ENCODE results near the gene KIF1B.
A peak's percentile ranks its signal among the peaks of the same experiment; 100 is the strongest.
"Not testable (repeated sequence)": the region's sequence is repeated elsewhere in the genome, so short reads cannot be mapped to it uniquely, and the experiment has no call there.

The KIF1B gene

DNA sequence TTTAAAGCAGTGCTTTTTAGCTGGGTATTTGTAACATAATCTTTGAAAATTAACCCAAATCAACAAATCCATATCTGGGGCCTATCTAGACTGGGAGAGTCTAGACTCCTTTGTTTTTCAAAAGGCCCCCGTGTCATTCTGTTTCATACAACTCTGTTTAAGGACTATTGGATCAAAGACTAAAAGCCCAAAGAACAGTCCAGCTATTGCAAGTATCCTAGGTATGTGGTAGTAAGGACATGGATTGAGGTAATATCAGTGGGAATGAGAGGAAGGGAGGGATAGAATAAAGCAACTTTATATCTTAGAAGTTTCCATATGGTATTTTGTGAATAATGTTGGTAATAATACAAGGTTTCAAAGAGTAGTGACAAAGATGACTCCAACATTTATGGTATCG is 18.2 kb downstream of the KIF1B start:
- DNase-seq, result no peak
- in situ Hi-C loops (cut with MboI; ENCODE audit: low pct_unique_long_range_greater_than_20kb, low sequenced_read_pairs), result no loop called here

DNA sequence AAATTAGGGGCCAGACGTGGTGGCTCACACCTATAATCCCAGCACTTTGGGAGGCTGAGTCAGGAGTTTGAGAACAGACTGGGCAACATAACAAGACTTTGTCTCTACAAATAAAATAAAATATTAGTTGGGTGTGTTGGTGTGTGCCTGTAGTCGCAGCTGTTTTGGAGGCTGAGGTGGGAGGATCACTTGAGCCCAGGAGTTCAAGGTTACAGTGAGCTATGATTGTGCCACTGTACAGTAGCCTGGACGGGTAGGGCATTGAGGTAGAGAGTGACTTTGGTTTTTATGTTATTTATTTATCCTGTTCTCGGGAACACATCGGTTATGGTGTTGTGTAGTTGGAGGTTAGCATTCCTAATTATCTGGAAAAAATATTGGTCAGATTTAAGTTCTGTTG is 19.5 kb downstream of the KIF1B start:
- in situ Hi-C loops (cut with MboI; ENCODE audit: low pct_unique_long_range_greater_than_20kb, low sequenced_read_pairs), result no loop called here
- no peak for DNase-seq

DNA sequence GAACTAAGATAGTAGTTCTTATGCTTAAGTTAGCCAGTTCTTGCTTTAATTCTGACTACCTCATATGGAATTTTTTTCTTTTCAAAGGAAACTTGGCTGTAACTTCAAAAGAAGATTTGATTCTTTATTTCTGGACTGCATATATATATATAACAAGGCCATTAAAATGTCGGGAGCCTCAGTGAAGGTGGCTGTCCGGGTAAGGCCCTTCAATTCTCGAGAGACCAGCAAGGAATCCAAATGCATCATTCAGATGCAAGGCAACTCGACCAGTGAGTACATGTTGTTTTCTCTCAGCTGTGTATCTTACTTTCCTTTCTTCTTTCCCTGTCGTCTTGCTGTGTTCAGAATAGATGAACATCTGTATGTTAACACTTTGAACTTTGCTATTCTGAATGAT is 21.8 kb downstream of the KIF1B start:
- no peak for DNase-seq
- in situ Hi-C loops (cut with MboI; ENCODE audit: low pct_unique_long_range_greater_than_20kb, low sequenced_read_pairs), result no loop called here

DNA sequence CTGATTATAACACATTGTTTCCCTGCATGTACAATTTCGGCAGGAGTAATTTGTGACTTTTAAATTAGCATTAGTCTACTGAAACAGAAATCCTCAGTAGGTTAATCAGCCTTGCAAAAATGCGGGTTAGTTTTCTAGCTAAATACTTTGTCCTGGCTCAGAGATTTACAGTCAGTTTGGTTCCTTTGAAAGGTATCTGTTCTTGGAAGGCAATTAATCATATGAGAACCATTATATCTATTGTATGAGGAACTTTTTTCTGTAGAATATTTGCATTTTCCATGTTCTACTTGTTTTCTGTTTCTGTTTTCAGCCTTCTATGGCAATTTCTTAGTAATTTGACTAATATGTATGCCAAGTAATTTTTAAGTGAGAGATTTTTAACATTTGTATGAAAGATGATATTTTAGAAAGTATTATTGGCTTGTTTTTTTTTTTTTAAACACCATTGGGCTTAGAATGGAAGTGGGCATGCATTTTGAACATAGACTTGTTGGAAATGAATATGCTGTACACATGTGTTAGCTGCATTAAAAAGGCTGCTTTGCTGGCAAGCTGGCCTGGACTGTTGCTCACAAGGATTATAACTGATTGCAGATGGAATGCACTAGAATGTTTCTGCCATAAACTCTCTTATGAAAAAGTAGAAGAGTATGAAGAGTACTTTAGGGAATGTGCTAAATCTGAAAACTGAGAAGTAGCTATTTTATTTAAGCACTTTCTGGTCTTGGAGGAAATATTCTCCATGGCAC is 26.2 kb downstream of the KIF1B start:
- DNase-seq, result no peak
- in situ Hi-C loops (cut with MboI; ENCODE audit: low pct_unique_long_range_greater_than_20kb, low sequenced_read_pairs), result no loop called here

DNA sequence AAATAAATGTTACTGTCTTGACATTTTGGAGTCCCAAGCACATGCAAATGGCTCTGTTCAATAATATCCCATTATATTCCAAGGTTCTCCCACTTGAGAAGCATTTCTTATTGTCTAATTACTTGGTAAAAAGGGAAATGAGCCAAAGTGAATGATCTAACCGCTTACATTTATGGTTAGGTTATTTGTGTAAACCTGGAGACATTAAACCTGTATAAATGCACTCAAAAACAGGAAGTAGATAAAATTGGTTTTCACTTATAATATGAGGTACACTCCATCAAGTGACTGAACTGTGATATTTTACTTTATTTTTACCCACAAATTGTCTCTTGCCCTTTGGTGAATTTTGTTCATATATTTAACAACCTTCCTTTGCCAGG is 26.8 kb downstream of the KIF1B start:
- no peak for DNase-seq
- in situ Hi-C loops (cut with MboI; ENCODE audit: low pct_unique_long_range_greater_than_20kb, low sequenced_read_pairs), result no loop called here

DNA sequence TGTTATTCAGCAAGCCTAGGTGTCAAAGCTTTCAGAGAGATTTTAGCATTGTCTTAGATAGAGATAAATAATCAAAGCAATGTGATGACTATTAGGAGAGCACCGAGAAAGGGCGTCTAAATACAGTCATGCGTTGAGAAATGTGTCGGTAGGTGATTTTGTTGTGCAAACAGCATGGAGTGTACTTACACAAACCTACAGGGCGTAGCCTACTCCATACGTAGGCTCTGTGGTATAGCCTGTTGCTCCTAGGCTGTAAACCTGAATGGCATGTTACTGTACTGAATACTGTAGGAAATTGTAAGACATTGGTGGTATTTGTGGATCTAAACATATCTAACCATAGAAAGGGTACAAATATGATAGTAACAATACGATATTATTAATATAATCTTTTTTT is 31.8 kb downstream of the KIF1B start:
- in situ Hi-C loops (cut with MboI; ENCODE audit: low pct_unique_long_range_greater_than_20kb, low sequenced_read_pairs), result no loop called here
- no peak for DNase-seq

DNA sequence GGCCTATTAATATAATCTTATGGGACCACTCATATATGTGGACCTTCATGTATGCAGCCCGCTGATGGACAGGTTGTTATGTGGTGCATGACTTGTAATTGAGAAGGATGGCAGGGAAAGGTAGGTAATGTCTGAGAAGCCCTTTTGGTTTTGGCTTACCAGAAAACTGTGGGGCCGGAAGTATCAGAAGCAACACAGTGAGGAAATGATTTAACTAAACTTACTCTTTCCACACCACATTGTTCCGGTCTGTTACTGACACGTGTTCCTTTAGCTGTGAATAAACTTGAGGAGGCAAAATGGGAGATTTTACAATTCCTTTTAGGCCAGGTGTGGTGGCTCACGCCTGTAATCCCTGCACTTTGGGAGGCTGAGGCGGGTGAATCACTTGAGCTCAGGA is 32.4 kb downstream of the KIF1B start:
- in situ Hi-C loops (cut with MboI; ENCODE audit: low pct_unique_long_range_greater_than_20kb, low sequenced_read_pairs), result no loop called here
- no peak for DNase-seq

DNA sequence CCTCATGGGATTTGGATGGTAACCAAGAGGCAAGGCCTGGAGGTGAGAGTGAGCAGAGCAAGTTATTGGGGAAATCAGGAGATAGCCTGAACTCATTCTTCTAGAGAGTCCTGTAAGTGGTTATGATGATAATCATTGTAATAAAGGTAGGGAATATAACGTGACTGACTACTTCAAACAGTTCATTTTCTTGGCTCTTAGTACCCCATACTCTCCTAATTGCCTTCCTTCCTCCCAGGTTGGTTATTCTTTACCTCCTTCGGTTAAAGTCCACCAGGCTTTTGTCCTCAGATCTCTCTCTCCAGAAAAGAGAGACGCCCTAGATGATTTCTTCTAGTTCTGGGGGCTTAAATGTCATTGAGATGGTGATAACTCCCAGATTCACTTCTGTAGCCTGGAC is 35.3 kb downstream of the KIF1B start:
- in situ Hi-C loops (cut with MboI; ENCODE audit: low pct_unique_long_range_greater_than_20kb, low sequenced_read_pairs), result no loop called here
- no peak for DNase-seq

DNA sequence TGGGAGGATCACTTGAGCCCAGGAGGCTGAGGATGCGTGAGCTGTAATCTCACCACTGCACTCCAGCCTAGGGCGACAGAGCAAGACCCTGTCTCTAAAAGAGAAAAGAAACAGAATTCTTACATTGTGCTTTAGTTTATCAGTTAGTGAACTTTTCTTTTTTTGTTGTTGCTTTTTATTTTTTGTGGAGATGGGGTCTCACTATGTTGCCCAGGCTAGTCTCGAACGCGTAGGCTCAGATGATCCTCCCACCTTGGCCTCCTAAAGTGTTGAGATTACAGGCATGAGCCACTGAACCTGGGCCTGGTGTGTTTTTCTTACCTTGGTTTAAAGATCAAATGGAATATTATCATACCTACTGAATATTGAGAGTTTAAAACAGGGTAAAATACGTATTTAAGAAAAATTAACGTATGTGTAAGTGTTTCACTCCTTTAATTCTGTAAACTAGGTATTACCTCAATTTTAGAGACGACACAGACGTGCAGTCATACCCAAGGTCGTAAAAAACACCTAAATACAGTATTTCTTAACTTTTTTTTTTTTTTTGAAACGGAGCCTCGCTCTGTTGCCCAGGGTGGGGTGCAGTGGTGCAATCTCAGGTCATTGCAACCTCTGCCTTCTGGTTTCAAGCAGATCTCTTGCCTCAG is 39.6 kb downstream of the KIF1B start:
- in situ Hi-C loops (cut with MboI; ENCODE audit: low pct_unique_long_range_greater_than_20kb, low sequenced_read_pairs), result no loop called here
- no peak for DNase-seq

DNA sequence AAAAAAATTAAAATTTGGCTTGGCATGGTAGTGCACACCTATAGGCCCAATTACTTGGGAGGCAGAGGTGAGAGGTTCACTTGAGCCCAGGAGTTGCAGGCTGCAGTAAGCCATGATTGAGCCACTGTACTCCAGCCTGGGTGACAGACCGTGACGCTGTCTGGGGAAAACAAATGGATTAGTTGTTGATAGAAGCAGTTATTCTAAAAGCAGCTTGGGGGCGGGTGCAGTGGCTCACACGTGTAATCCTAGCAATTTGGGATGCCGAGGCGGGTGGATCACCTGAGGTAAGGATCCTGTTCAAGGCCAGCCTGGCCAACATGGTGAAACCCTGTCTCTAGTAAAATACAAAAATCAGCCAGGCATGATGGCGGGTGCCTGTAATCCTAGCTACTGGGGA is 40.3 kb downstream of the KIF1B start:
- in situ Hi-C loops (cut with MboI; ENCODE audit: low pct_unique_long_range_greater_than_20kb, low sequenced_read_pairs), result no loop called here
- DNase-seq, result no peak

DNA sequence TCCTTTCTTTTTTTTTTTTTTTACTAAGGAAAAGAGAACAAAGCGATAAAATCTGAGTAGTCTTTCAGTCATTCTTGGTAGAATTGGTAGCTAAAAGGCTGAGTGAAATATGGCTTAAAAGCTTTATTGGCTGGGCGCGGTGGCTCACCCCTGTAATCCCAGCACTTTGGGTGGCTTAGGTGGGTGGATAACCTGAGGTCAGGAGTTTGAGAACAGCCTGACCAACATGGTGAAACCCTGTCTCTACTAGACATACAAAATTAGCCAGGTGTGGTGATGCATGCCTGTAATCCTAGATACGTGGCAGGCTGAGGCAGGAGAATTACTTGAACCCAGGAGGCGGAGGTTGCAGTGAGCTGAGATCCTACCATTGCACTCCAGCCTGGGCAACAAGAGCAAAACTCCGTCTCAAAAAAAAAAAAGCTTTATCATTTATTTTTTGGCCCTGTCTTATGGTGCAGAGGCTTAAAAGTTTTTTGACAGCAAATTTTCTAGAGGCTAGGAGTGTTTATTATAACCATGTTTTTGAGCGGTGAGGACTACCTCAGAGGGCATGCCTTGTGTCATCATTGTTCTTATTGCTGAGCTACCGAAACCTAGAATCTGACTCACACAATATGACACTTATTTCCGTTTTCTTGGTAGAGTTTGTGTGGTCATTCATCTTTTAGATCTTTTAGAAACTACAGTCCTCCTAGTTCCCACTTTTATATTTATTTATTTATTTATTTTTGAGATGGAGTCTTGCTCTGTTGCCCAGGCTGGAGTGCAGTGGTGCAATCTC is 41.1 kb downstream of the KIF1B start:
- DNase-seq, result peak; percentile 12
- in situ Hi-C loops (cut with MboI; ENCODE audit: low pct_unique_long_range_greater_than_20kb, low sequenced_read_pairs), result not testable (repeated sequence)

DNA sequence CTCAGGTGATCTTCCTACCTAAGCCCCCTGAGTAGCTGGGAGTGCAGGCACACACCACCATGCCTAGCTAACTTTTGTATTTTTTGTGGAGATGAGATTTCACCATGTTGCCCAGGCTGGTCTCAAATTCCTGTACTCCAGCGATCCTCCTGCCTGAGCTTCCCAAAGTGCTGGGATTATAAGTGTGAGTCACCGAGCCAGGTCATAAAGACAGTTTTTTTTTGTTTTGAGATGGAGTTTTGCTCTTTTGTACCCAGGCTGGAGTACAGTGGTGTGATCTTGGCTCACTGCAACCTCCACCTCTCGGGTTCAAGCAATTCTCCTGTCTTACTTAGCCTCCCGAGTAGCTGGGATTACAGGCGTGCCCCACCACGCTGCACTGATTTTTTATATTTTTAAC is 42.1 kb downstream of the KIF1B start:
- DNase-seq, result no peak
- in situ Hi-C loops (cut with MboI; ENCODE audit: low pct_unique_long_range_greater_than_20kb, low sequenced_read_pairs), result no loop called here

DNA sequence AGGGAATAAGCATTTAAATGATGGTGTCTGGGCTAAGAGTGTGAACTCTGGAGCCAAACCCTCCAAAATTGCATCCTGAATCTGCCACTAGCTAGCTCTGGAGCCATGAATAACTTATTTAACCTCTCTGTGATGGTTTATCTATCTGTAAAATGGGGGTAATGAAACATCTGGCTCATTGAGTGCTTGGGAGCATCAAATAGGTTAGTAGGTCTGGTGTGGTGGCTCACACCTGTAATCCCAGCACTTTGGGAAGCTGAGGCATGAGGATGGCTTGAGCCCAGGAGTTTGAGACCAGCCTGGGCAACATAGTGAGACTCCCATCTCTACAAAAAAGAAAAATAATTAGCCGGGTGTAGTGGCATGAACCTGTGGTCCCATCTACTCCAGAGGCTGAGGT is 42.8 kb downstream of the KIF1B start:
- in situ Hi-C loops (cut with MboI; ENCODE audit: low pct_unique_long_range_greater_than_20kb, low sequenced_read_pairs), result no loop called here
- no peak for DNase-seq

DNA sequence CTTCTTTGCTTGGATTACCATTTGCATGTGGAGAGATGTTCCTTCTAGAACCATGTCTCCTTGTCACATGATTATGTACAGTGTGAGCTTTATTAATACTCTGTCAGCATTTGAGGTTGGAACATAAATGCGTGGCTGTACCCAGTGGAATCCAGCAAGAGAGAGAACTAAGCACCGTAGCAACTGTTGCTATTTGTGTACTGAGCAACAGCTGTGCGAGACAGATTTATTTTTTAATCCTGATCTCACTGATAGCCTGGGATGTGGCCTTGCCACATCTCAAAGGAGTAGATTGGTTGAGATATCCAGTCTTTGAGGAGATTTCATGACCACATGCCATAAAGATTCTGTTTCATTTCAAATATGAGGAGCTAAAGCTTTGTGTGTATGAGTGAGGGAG is 43.4 kb downstream of the KIF1B start:
- in situ Hi-C loops (cut with MboI; ENCODE audit: low pct_unique_long_range_greater_than_20kb, low sequenced_read_pairs), result no loop called here
- peak; percentile 24 for DNase-seq

DNA sequence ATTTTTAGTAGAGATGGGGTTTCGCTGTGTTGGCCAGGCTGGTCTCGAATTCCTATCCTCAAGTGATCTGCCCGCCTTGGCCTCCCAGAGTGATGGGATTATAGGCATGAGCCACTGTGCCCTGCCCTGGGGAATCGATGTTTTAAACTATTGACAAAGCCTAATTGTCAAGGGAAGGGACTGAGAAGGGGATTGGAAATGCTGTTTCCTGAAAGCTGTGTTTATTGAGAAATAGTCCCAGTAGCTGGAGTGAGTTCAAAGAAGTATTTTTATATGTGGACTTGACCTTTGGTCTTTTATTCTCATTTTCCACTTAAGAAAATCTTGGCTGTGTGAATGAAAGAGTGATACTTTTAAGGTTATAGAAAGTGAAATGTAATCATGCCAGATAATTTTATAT is 47.5 kb downstream of the KIF1B start:
- no peak for DNase-seq
- in situ Hi-C loops (cut with MboI; ENCODE audit: low pct_unique_long_range_greater_than_20kb, low sequenced_read_pairs), result no loop called here

DNA sequence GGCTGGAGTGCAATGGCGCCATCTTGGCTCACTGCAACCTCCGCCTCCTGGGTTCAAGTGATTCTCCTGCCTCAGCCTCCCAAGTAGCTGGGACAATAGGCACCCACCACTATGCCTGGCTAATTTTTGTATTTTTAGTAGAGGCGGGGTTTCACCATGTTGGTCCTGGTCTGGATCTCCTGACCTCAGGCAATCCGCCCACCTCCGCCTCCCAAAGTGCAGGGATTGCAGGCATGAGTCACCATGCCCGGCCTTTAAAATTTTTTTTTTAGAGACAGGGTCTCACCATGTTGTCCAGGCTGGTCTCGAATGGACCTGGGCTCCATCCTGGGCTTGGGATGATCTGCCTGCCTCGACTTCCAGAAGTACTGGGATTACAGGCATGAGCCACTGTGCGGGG is 49.2 kb downstream of the KIF1B start:
- in situ Hi-C loops (cut with MboI; ENCODE audit: low pct_unique_long_range_greater_than_20kb, low sequenced_read_pairs); DNase-seq: not testable (repeated sequence)

DNA sequence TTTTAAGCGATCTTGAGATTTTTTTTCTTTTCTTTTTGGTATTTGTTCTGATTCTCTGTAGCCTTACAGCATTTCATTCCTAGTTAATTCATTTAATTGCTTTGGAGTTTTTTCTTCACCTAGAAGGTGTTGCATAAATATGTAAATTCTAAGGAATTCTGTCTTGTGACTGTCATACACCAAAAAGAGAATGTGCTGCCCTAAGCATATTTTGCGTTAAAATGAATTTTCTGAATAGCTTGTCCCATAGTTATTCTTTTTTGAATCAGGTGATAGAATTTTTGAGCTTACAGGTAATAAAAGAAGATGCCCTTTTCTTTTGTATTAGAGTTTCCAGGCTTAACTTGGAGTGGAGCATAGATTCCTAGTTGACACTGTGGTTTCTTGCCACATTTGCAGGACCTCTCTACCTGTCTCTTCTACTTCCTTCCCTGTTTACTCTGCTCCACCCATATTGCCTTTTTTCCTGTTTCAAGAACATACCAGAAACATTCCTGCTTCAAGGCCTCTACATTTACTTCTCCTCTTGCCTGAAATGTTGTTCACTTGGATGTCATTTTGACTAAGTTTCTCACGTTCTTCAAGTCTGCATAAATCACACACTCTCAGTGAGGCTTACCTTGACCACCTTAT is 53.2 kb downstream of the KIF1B start:
- in situ Hi-C loops (cut with MboI; ENCODE audit: low pct_unique_long_range_greater_than_20kb, low sequenced_read_pairs), result no loop called here
- no peak for DNase-seq

DNA sequence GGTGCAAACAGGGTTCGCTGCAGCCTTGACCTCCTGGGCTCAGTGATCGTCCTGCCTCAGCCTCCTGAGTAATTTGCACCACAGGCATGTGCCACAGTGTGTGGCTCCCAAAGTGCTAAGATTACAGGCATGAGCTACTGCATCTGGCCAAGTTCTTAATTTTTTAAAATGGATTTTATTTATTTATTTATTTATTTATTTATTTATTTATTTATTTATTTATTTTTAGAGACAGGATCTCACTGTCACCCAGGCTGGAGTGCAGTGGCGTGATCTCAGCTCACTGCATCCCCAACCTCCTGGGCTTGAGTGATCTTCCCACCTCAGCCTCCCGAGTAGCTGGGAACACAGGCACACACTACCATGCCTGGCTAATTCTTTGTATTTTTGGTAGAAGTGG is 54.7 kb downstream of the KIF1B start:
- in situ Hi-C loops (cut with MboI; ENCODE audit: low pct_unique_long_range_greater_than_20kb, low sequenced_read_pairs), result no loop called here
- no peak for DNase-seq

DNA sequence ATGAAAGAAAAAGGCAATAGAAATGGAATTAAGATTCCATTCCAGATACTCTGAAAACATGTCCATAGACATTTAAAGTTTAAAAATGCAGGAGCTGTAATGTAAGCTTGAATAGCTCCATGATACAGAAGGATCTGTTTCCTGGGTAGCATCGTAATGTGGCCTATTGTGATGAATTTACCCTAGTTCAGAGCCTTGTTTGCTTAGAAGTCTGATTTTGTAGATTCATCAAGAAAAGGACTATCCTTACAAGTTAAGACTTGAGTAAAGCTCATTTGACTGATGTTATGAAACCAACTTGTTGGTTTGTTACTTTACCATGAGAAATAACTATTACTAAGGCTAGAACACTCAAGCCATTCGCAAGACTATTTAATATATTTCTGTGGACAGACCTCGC is 55.5 kb downstream of the KIF1B start:
- in situ Hi-C loops (cut with MboI; ENCODE audit: low pct_unique_long_range_greater_than_20kb, low sequenced_read_pairs), result no loop called here
- no peak for DNase-seq

DNA sequence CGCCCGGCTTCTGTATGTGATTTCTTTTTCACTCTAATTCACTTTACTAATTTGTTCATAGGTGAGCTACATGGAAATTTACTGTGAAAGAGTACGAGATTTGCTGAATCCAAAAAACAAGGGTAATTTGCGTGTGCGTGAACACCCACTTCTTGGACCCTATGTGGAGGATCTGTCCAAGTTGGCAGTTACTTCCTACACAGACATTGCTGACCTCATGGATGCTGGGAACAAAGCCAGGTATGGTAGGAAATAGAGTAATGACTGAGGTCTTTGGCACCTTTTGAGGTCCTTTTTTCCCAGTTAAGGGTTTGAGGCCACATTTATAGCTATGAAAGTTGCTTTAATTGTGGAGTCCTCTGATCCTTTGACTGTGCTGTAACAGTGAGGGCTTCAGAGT is 56.9 kb downstream of the KIF1B start:
- in situ Hi-C loops (cut with MboI; ENCODE audit: low pct_unique_long_range_greater_than_20kb, low sequenced_read_pairs), result no loop called here

More for the DNA sequence above, 56.9 kb downstream of the KIF1B start:
- DNase-seq, result no peak
